Vagina (tissue), 2 donors: ENCODE data around the gene PCSK6.

Experiments
- POLR2AphosphoS5 ChIP-seq, 2 donors: sonication (generic); formaldehyde crosslinking; IDR thresholded peaks; one replicate each; pipeline ENCODE4 v1.9.0; 2017; ENCODE audit warnings: antibody characterized with exemption in 2 of 2, mild to moderate bottlenecking in 2 of 2, low read depth in 1 of 2; ENCODE audit not compliant: insufficient read depth in 1 of 2
- TF ChIP-seq, protein P1 (sequence below), 3 experiments: fragments of 450-650 bp in 2 of 3; fragments of 200-600 bp in 1 of 3; sonication (generic) in 1 of 3; IDR thresholded peaks; one replicate each; pipeline ENCODE4 v1.5.1; 2017 to 2019; ENCODE audit warnings: antibody characterized with exemption in 3 of 3, mild to moderate bottlenecking in 2 of 3, moderate library complexity in 2 of 3

- TF ChIP-seq, protein P1, sequence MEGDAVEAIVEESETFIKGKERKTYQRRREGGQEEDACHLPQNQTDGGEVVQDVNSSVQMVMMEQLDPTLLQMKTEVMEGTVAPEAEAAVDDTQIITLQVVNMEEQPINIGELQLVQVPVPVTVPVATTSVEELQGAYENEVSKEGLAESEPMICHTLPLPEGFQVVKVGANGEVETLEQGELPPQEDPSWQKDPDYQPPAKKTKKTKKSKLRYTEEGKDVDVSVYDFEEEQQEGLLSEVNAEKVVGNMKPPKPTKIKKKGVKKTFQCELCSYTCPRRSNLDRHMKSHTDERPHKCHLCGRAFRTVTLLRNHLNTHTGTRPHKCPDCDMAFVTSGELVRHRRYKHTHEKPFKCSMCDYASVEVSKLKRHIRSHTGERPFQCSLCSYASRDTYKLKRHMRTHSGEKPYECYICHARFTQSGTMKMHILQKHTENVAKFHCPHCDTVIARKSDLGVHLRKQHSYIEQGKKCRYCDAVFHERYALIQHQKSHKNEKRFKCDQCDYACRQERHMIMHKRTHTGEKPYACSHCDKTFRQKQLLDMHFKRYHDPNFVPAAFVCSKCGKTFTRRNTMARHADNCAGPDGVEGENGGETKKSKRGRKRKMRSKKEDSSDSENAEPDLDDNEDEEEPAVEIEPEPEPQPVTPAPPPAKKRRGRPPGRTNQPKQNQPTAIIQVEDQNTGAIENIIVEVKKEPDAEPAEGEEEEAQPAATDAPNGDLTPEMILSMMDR (IDR thresholded peaks at IDR 0.05): no peak
- TF ChIP-seq POLR2AphosphoS5 (IDR thresholded peaks at IDR 0.05; ENCODE audit: insufficient read depth in 1 of 2, low read depth in 1 of 2): no peak
Observed at GRCh38 chr15:101477851-101478362, 11.6 kb downstream of the PCSK6 start.
